Inferior parietal cortex (tissue), 1 donor: ENCODE measurements around the gene TSGA10.
"Not testable (repeated sequence)": the region's sequence is repeated elsewhere in the genome, so short reads cannot be mapped to it uniquely, and the experiment has no call there.

ENCODE experiments used
- DNase-seq: peaks from one replicate; pipeline ENCODE4 v3.0.0-alpha.2; 2016; ENCODE audit errors: extremely low spot score

TSGA10 gene

GRCh38 chr2:99152199-99152895, 2.4 kb downstream of the TSGA10 start:
- DNase-seq, result no peak

- DNase-seq, result no peak
Observed at GRCh38 chr2:99150706-99151105, 4.0 kb downstream of the TSGA10 start.

GRCh38 chr2:99141110-99142108, 13.3 kb downstream of the TSGA10 start, which contains the start of gene C2orf15:
C2orf15 (plus strand) TSS chr2:99141707; CDS start chr2:99150559, 8,852 bp downstream.
- DNase-seq, result peak; percentile 85

- no peak for DNase-seq
Observed at GRCh38 chr2:99140860-99141109, 14.0 kb downstream of the TSGA10 start.

GRCh38 chr2:99140056-99140859, 14.5 kb downstream of the TSGA10 start:
- DNase-seq, result peak; percentile 42

- DNase-seq, result no peak
Observed at GRCh38 chr2:99139003-99139402, 15.7 kb downstream of the TSGA10 start.

GRCh38 chr2:99135044-99135556, 19.6 kb downstream of the TSGA10 start:
- not testable (repeated sequence) for DNase-seq

GRCh38 chr2:99127981-99128380, 26.8 kb downstream of the TSGA10 start:
- DNase-seq, result no peak

GRCh38 chr2:99112617-99113016, 42.1 kb downstream of the TSGA10 start:
- DNase-seq, result no peak

- no peak for DNase-seq
Observed at GRCh38 chr2:99111945-99112344, 42.8 kb downstream of the TSGA10 start.

- no peak for DNase-seq
Observed at GRCh38 chr2:99111236-99111635, 43.5 kb downstream of the TSGA10 start.

GRCh38 chr2:99106913-99107312, 47.8 kb downstream of the TSGA10 start:
- no peak for DNase-seq

GRCh38 chr2:99104006-99104405, 50.7 kb downstream of the TSGA10 start:
- no peak for DNase-seq

GRCh38 chr2:99101697-99102096, 53.0 kb downstream of the TSGA10 start:
- peak; percentile 35 for DNase-seq

- no peak for DNase-seq
Observed at GRCh38 chr2:99096728-99097127, 58.0 kb downstream of the TSGA10 start.

- DNase-seq, result no peak
Observed at GRCh38 chr2:99088017-99088416, 66.7 kb downstream of the TSGA10 start.

- no peak for DNase-seq
Observed at GRCh38 chr2:99086385-99086784, 68.4 kb downstream of the TSGA10 start.

- DNase-seq, result no peak
Observed at GRCh38 chr2:99085421-99085820, 69.3 kb downstream of the TSGA10 start.

- no peak for DNase-seq
Observed at GRCh38 chr2:99084256-99084655, 70.5 kb downstream of the TSGA10 start.

- no peak for DNase-seq
Observed at GRCh38 chr2:99081891-99082290, 72.9 kb downstream of the TSGA10 start.

GRCh38 chr2:99079226-99079625, 75.5 kb downstream of the TSGA10 start:
- no peak for DNase-seq

GRCh38 chr2:99072551-99072950, 82.2 kb downstream of the TSGA10 start:
- DNase-seq, result no peak
